GM12872 (cell line): ENCODE results near the gene FBXW5.

Source experiments
- CTCF ChIP-seq: IDR thresholded peaks from 3 replicates; pipeline ENCODE4 v1.5.1; 2011; ENCODE audit warnings: low read depth, mild to moderate bottlenecking, low read length, moderate library complexity; ENCODE audit not compliant: insufficient read depth

Gene FBXW5

GRCh38 chr9:136962701-136963248, 18.2 kb upstream of the FBXW5 start:
- no peak for TF ChIP-seq CTCF

GRCh38 chr9:136962163-136962562, 17.6 kb upstream of the FBXW5 start:
- TF ChIP-seq CTCF, result no peak

DNA sequence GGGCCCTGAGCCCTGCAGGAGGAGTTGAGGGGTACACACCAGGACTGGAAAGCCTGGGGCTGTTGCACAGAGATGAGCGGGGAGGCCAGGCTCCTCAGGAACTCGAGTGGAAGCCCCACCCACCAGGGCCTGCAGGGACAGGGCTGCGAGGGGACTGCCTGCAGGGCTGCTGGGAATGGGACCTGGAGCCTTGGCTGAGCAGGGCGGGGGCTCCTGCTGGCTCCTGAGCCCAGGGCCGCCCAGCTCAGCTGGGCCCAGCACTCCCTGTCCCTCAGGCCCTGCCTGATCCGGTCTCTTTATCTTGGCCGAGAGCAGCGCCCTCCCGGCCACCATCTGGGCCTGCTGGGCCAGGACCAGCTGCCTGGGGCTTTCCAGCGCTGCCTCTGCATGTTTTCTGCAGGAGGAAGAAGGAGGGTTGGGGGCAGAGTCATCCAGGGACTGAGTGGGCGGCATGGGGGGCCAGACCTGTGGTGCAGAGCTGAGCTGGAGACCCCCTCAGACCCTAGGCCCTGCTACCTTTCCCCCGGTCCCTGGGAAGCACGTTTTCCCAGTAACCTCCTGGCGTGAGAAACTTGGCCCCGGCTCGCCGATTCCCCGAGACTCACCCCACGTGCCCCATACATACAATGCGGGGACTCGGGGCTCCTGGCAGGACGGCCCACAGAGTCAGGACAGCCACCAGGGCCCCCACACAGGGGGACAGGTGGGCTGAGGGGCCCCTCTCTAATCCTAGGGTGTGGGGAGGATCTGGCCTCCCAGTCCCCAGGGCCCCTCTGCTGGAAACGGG, 16.9 kb upstream of the FBXW5 start:
- TF ChIP-seq CTCF, result no peak

DNA sequence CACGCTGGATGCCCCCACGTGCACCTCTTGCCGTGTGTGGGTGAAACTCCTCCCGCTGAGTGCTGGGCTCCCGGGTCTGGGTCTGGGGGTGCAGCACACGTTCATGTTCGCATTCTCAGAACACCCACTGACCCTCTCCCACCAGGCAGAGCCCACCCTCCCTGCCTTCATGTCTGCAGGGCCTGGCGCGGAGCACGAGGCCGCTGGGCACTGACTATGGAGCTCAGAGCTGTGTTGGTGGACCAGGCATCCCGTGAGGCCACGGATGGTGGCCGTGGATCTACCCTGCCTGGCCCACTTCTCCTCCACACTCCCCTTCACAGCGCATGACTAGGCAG, 16.4 kb upstream of the FBXW5 start:
- TF ChIP-seq CTCF, result no peak

- TF ChIP-seq CTCF, result no peak
Measured at GRCh38 chr9:136960212-136960937, 15.8 kb upstream of the FBXW5 start.

DNA sequence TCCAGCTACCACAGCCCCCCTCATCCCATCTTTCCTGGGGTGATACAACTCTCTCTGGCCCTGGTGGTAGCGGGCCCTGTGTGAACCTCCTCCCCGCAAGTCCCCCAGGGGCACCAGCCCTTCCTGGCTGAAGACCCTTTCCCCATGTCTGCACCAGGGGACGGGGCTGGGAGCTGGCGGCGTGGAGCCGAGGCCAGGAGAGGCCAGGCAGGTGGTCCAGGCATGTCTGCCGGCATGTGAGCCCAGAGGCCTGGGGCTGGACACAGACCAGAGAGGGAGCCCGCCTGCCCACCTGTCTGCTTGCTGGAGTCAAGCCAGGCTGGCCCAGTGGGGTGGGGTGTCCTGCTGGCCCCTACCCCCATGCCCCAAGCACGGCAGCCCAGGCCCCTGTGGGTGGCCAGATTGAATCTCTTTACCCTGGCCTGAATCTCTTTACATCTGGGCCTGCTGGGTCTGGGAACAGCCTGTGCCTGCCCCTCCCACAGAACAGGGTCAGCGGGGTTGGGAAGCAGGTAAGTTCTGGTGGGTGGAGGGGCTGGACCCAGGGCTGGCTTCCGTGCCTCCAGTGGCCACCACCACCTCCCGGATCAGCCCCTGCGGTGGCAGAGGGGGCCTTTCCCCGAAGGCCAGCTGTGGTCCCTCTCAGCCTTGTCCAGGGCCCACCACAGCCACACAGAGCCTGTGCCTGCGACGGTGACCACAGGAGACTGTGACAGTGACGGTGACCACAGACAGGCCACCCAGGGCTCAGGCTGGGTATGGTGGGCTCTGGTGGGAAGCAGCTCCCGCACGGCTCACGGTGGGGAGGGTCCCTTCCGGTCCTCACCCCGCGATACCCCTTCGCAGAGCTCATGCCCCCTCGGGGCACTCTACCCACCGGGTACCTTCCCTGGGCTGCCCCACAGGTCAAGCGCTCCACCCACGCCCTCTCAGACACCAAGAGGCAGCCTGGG, 14.6 kb upstream of the FBXW5 start:
- no peak for TF ChIP-seq CTCF

- no peak for TF ChIP-seq CTCF
Measured at GRCh38 chr9:136958473-136958872, 13.9 kb upstream of the FBXW5 start.
